ENCODE measurements around the gene ZBTB7C.

GRCh38 chr18:48190994-48191393 lies 218.2 kb downstream of the ZBTB7C start:
- TF ChIP-seq CTCF (IDR thresholded peaks at IDR 0.05; ENCODE audit: borderline replicate concordance, extremely low read depth, low read length, poor library complexity, severe bottlenecking) (no peak), EZH2 (IDR thresholded peaks at IDR 0.05; ENCODE audit: borderline replicate concordance, low read depth, low read length, severe bottlenecking) (no peak)
